ENCODE data around the gene COL5A2. TPM values are rescaled to one million over a fixed set of nuclear protein-coding genes. Genes with fewer than 3 reads are reported as not detected.

COL5A2 gene
- polyA plus RNA-seq, 1 donor (not counting 4 experiments of a cell fraction or from before 2014, with no cell fraction given), result 7.2 TPM

DNA sequence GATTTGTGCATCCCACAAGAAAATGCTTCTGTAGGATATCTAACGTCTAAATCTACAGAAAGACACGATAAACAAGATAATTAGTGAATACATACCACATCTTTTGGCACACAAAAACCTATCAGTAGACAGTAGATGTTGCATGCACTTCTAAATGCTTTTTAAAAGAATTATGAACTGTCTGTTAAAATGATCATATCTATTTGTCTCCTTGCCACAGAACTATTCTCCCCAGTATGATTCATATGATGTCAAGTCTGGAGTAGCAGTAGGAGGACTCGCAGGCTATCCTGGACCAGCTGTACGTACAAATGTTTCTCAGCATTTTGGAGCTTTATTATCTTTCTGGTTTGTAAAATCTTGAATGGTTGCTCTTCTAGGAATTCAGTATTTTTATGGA lies 192.7 kb downstream of the COL5A2 start:
- no peaks in the 10 kb centered on the region for H3K9me1 ChIP-seq (ENCODE audit: control insufficient read depth, extremely low read depth, insufficient read depth, low read length)
- no peaks in the 10 kb centered on the region for H3K4me1 ChIP-seq (ENCODE audit: control insufficient read depth, extremely low read depth, insufficient read depth, low read length)
- no peak for DNase-seq (ENCODE audit: low read depth, low spot score)
- no peaks in the 10 kb centered on the region for H3K9me3 ChIP-seq (ENCODE audit: control insufficient read depth, low read depth, low read length)
- H3K79me2 ChIP-seq (ENCODE audit: control insufficient read depth, insufficient read depth, low read length), result no peaks in the 10 kb centered on the region
- H3K27me3 ChIP-seq (ENCODE audit: control insufficient read depth, extremely low read depth, insufficient read depth, low read length), result no peaks in the 10 kb centered on the region
- no peak overlapping the region for H3K4me3 ChIP-seq (ENCODE audit: control insufficient read depth in 2 of 3, extremely low read depth in 1 of 3, insufficient read depth in 2 of 3, low read depth in 1 of 3, low read length in 3 of 3)
- H3K27ac ChIP-seq (ENCODE audit: control insufficient read depth, insufficient read depth, low read length), result no peak overlapping the region
- H4K20me1 ChIP-seq (ENCODE audit: control insufficient read depth, extremely low read depth, insufficient read depth, low read length), result no peaks in the 10 kb centered on the region
- H3K4me2 ChIP-seq (ENCODE audit: control insufficient read depth, extremely low read depth, insufficient read depth, low read depth, low read length), result no peak overlapping the region
- dilution Hi-C loops (cut with MboI; ENCODE audit: extremely low pct_ligation_motif_present, low sequenced_read_pairs), result loop anchor here (25.0 kb wide), 1 partner anchor 450 kb away; no protein-coding TSS in a partner anchor
- no peak for FAIRE-seq
- no peak overlapping the region for H2AFZ ChIP-seq (ENCODE audit: control insufficient read depth, low read length)
- no peak for TF ChIP-seq EZH2 (IDR thresholded peaks at IDR 0.05; ENCODE audit: low read length)
- TF ChIP-seq, protein P1, sequence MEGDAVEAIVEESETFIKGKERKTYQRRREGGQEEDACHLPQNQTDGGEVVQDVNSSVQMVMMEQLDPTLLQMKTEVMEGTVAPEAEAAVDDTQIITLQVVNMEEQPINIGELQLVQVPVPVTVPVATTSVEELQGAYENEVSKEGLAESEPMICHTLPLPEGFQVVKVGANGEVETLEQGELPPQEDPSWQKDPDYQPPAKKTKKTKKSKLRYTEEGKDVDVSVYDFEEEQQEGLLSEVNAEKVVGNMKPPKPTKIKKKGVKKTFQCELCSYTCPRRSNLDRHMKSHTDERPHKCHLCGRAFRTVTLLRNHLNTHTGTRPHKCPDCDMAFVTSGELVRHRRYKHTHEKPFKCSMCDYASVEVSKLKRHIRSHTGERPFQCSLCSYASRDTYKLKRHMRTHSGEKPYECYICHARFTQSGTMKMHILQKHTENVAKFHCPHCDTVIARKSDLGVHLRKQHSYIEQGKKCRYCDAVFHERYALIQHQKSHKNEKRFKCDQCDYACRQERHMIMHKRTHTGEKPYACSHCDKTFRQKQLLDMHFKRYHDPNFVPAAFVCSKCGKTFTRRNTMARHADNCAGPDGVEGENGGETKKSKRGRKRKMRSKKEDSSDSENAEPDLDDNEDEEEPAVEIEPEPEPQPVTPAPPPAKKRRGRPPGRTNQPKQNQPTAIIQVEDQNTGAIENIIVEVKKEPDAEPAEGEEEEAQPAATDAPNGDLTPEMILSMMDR (optimal IDR thresholded peaks at IDR 0.05 in 1 of 3, IDR thresholded peaks at IDR 0.05 in 1 of 3, conservative IDR thresholded peaks at IDR 0.05 in 1 of 3; ENCODE audit: extremely low read depth in 1 of 3, insufficient read depth in 2 of 3, low read length in 3 of 3), result no peak
- no peaks in the 10 kb centered on the region for H3K36me3 ChIP-seq (ENCODE audit: control insufficient read depth in 2 of 2, extremely low read depth in 1 of 2, insufficient read depth in 2 of 2, low read length in 2 of 2)
- H3K9ac ChIP-seq (ENCODE audit: control insufficient read depth, extremely low read depth, insufficient read depth, low read length), result no peak overlapping the region

- Histone ChIP-seq H3K9ac (ENCODE audit: control insufficient read depth, extremely low read depth, insufficient read depth, low read length) (no peak overlapping the region), H4K20me1 (ENCODE audit: control insufficient read depth, extremely low read depth, insufficient read depth, low read length) (no peaks in the 10 kb centered on the region), H3K4me3 (ENCODE audit: control insufficient read depth in 2 of 3, extremely low read depth in 1 of 3, insufficient read depth in 2 of 3, low read depth in 1 of 3, low read length in 3 of 3) (no peak overlapping the region), H3K79me2 (ENCODE audit: control insufficient read depth, insufficient read depth, low read length) (no peaks in the 10 kb centered on the region), H3K36me3 (ENCODE audit: control insufficient read depth in 2 of 2, extremely low read depth in 1 of 2, insufficient read depth in 2 of 2, low read length in 2 of 2) (no peaks in the 10 kb centered on the region), H3K4me1 (ENCODE audit: control insufficient read depth, extremely low read depth, insufficient read depth, low read length) (no peaks in the 10 kb centered on the region), H3K9me3 (ENCODE audit: control insufficient read depth, low read depth, low read length) (no peaks in the 10 kb centered on the region), H3K27ac (ENCODE audit: control insufficient read depth, insufficient read depth, low read length) (no peak overlapping the region), H3K4me2 (ENCODE audit: control insufficient read depth, extremely low read depth, insufficient read depth, low read depth, low read length) (no peak overlapping the region), H3K27me3 (ENCODE audit: control insufficient read depth, extremely low read depth, insufficient read depth, low read length) (no peaks in the 10 kb centered on the region), H3K9me1 (ENCODE audit: control insufficient read depth, extremely low read depth, insufficient read depth, low read length) (no peaks in the 10 kb centered on the region), H2AFZ (ENCODE audit: control insufficient read depth, low read length) (no peak overlapping the region)
- FAIRE-seq, result peak; percentile 46
- TF ChIP-seq, protein P1 (optimal IDR thresholded peaks at IDR 0.05 in 1 of 3, IDR thresholded peaks at IDR 0.05 in 1 of 3, conservative IDR thresholded peaks at IDR 0.05 in 1 of 3; ENCODE audit: extremely low read depth in 1 of 3, insufficient read depth in 2 of 3, low read length in 3 of 3), result no peak
- no peak for DNase-seq (ENCODE audit: low read depth, low spot score)
- dilution Hi-C loops (cut with MboI; ENCODE audit: extremely low pct_ligation_motif_present, low sequenced_read_pairs), result loop anchor here (25.0 kb wide), 1 partner anchor 447 kb away; no protein-coding TSS in a partner anchor
These were observed 194.9 kb downstream of the COL5A2 start for GRCh38 chr2:188984680-188985079.
